ENCODE results near the gene XRN2.
"Not testable (repeated sequence)": the region's sequence is repeated elsewhere in the genome, so short reads cannot be mapped to it uniquely, and the experiment has no call there.

Gene XRN2

GRCh38 chr20:21357844-21358243, 54.7 kb downstream of the XRN2 start:
- Histone ChIP-seq H3K9ac (ENCODE audit: low read depth, low read length) (no peak overlapping the region), H3K4me3 (ENCODE audit: low read depth, low read length) (no peak overlapping the region), H3K36me3 (ENCODE audit: control insufficient read depth, insufficient read depth, low read length) (peaks cover 4% of the 10 kb centered on the region), H3K4me1 (ENCODE audit: control insufficient read depth, insufficient read depth, low read length) (no peaks in the 10 kb centered on the region), H3K27me3 (ENCODE audit: control insufficient read depth, insufficient read depth, low read length) (no peaks in the 10 kb centered on the region), H3K9me3 (ENCODE audit: control insufficient read depth, insufficient read depth, low read length) (no peaks in the 10 kb centered on the region)

DNA sequence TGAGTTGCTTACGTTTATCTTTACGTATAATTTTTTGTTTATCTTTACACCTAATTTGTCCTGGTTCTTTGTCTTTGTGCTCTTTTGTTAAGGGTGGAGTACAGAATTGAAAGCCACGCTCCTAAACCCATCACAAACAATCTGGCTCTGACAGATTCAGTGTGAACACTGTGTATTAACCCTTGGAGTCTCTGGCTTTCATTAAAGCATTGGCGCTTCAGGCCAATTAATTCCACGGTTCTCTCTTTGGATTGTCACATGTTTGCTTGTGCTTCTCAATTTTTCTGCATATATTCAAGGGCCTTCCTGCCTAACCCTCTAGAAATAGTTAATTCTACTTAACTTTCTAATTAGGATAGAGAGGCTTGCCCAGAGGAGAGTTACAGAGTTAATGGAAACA, 55.6 kb downstream of the XRN2 start:
- Histone ChIP-seq H3K9me3 (ENCODE audit: control insufficient read depth, insufficient read depth, low read length) (no peaks in the 10 kb centered on the region), H3K4me1 (ENCODE audit: control insufficient read depth, insufficient read depth, low read length) (no peaks in the 10 kb centered on the region), H3K27me3 (ENCODE audit: control insufficient read depth, insufficient read depth, low read length) (no peaks in the 10 kb centered on the region), H3K9ac (ENCODE audit: low read depth, low read length) (no peak overlapping the region), H3K36me3 (ENCODE audit: control insufficient read depth, insufficient read depth, low read length) (peaks cover 4% of the 10 kb centered on the region), H3K4me3 (ENCODE audit: low read depth, low read length) (no peak overlapping the region)

DNA sequence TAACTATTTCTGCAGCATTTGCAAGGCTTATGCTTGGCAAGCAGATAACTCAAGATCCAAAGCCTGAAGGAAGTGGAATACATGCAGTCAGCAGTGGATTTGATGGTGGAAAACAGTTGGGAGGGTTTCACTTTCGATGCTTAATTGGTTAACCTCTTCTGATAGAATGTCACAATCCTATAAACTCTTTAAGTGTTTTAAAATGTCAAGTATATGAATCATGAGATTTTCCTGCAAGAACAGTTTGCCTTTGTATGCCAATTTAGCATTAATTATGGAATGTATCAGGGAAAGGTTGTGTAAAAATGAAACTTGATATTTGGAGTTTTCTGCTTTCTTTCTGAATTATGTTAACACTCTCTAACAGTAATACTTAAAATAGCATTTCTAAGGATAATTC, 57.6 kb downstream of the XRN2 start:
- Histone ChIP-seq H3K4me1 (ENCODE audit: control insufficient read depth, insufficient read depth, low read length) (no peaks in the 10 kb centered on the region), H3K4me3 (ENCODE audit: low read depth, low read length) (no peak overlapping the region), H3K9me3 (ENCODE audit: control insufficient read depth, insufficient read depth, low read length) (no peaks in the 10 kb centered on the region), H3K9ac (ENCODE audit: low read depth, low read length) (no peak overlapping the region), H3K36me3 (ENCODE audit: control insufficient read depth, insufficient read depth, low read length) (peaks cover 7% of the 10 kb centered on the region), H3K27me3 (ENCODE audit: control insufficient read depth, insufficient read depth, low read length) (no peaks in the 10 kb centered on the region)

DNA sequence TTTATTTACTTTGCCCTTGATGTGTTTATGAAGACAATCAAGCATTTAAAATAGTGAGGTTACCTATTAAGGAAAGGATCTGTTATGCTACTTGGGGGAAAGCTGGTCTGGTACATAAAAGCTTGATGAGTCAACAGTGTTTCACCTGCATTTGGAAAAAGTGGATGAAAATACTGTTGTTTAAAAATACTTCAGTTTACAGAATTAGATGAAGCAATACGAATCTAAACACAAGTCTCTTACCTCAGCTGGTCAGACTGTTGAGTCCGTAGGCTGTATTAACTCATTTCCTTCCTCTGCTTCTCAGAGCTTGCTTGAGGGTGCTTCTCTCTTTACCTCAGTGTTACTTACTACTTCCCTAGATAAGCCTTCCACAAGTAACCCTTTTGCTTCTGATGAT, 58.1 kb downstream of the XRN2 start:
- Histone ChIP-seq H3K4me3 (ENCODE audit: low read depth, low read length) (no peak overlapping the region), H3K4me1 (ENCODE audit: control insufficient read depth, insufficient read depth, low read length) (no peaks in the 10 kb centered on the region), H3K9ac (ENCODE audit: low read depth, low read length) (no peak overlapping the region), H3K27me3 (ENCODE audit: control insufficient read depth, insufficient read depth, low read length) (no peaks in the 10 kb centered on the region), H3K36me3 (ENCODE audit: control insufficient read depth, insufficient read depth, low read length) (peaks cover 7% of the 10 kb centered on the region), H3K9me3 (ENCODE audit: control insufficient read depth, insufficient read depth, low read length) (no peaks in the 10 kb centered on the region)

DNA sequence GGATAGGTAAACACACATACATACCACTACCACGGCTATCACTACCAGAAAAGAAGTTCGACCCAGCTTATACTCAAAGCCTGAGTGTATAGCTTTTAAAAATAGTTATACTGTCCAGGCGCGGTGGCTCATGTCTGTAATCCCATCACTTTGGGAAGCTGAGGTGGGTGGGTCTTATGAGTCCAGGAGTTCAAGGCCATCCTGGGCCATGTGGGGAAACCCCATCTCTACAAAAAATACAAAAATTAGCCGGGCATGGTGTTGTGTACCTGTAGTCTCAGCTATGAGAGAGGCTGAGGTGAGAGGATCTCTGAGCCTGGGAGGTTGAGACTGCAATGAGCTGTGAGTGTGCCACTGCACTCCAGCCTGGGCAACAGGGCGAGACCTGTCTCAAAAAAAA, 61.3 kb downstream of the XRN2 start:
- no peak overlapping the region for H3K9ac ChIP-seq (ENCODE audit: low read depth, low read length)
- no peaks in the 10 kb centered on the region for H3K9me3 ChIP-seq (ENCODE audit: control insufficient read depth, insufficient read depth, low read length)
- no peaks in the 10 kb centered on the region for H3K27me3 ChIP-seq (ENCODE audit: control insufficient read depth, insufficient read depth, low read length)
- H3K4me3 ChIP-seq (ENCODE audit: low read depth, low read length) = no peak overlapping the region
- H3K36me3 ChIP-seq (ENCODE audit: control insufficient read depth, insufficient read depth, low read length) = peaks cover 7% of the 10 kb centered on the region
- no peaks in the 10 kb centered on the region for H3K4me1 ChIP-seq (ENCODE audit: control insufficient read depth, insufficient read depth, low read length)

- Histone ChIP-seq H3K27me3 (ENCODE audit: control insufficient read depth, insufficient read depth, low read length) (no peaks in the 10 kb centered on the region), H3K36me3 (ENCODE audit: control insufficient read depth, insufficient read depth, low read length) (peaks cover 7% of the 10 kb centered on the region), H3K4me3 (ENCODE audit: low read depth, low read length) (no peak overlapping the region), H3K9me3 (ENCODE audit: control insufficient read depth, insufficient read depth, low read length) (no peaks in the 10 kb centered on the region), H3K4me1 (ENCODE audit: control insufficient read depth, insufficient read depth, low read length) (no peaks in the 10 kb centered on the region), H3K9ac (ENCODE audit: low read depth, low read length) (no peak overlapping the region)
Observed at GRCh38 chr20:21365771-21366170, 62.6 kb downstream of the XRN2 start.

GRCh38 chr20:21366273-21366672, 63.1 kb downstream of the XRN2 start:
- not testable (repeated sequence) for H3K9ac ChIP-seq (ENCODE audit: low read depth, low read length); H3K9me3 ChIP-seq (ENCODE audit: control insufficient read depth, insufficient read depth, low read length); H3K27me3 ChIP-seq (ENCODE audit: control insufficient read depth, insufficient read depth, low read length); H3K36me3 ChIP-seq (ENCODE audit: control insufficient read depth, insufficient read depth, low read length); H3K4me1 ChIP-seq (ENCODE audit: control insufficient read depth, insufficient read depth, low read length); H3K4me3 ChIP-seq (ENCODE audit: low read depth, low read length)

DNA sequence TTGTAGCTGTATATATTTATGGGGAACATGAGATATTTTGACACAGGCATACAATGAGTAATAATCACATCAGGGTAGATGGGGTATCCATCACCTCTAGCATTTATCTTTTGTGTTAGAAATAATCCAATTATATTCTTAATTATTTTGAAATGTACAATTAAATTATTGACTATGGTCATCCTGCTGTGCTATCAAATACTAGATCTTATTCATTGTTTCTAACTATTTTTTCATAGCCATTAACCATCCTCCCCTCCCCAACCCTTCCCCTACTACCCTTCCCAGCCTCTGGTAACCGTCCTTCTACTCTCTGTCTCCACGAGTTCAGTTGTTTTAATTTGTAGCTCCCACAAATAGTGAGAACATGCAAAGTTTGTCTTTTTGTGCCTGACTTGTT, 65.7 kb downstream of the XRN2 start:
- no peak overlapping the region for H3K4me3 ChIP-seq (ENCODE audit: low read depth, low read length)
- no peak overlapping the region for H3K9ac ChIP-seq (ENCODE audit: low read depth, low read length)
- no peaks in the 10 kb centered on the region for H3K9me3 ChIP-seq (ENCODE audit: control insufficient read depth, insufficient read depth, low read length)
- H3K27me3 ChIP-seq (ENCODE audit: control insufficient read depth, insufficient read depth, low read length) = no peaks in the 10 kb centered on the region
- no peaks in the 10 kb centered on the region for H3K4me1 ChIP-seq (ENCODE audit: control insufficient read depth, insufficient read depth, low read length)
- peaks cover 7% of the 10 kb centered on the region for H3K36me3 ChIP-seq (ENCODE audit: control insufficient read depth, insufficient read depth, low read length)

- H3K4me1 ChIP-seq (ENCODE audit: control insufficient read depth, insufficient read depth, low read length) = no peaks in the 10 kb centered on the region
- H3K27me3 ChIP-seq (ENCODE audit: control insufficient read depth, insufficient read depth, low read length) = no peaks in the 10 kb centered on the region
- no peaks in the 10 kb centered on the region for H3K9me3 ChIP-seq (ENCODE audit: control insufficient read depth, insufficient read depth, low read length)
- H3K36me3 ChIP-seq (ENCODE audit: control insufficient read depth, insufficient read depth, low read length) = peaks cover 5% of the 10 kb centered on the region
- H3K4me3 ChIP-seq (ENCODE audit: low read depth, low read length) = no peak overlapping the region
- H3K9ac ChIP-seq (ENCODE audit: low read depth, low read length) = no peak overlapping the region
Observed at GRCh38 chr20:21371193-21371592, 68.1 kb downstream of the XRN2 start.

DNA sequence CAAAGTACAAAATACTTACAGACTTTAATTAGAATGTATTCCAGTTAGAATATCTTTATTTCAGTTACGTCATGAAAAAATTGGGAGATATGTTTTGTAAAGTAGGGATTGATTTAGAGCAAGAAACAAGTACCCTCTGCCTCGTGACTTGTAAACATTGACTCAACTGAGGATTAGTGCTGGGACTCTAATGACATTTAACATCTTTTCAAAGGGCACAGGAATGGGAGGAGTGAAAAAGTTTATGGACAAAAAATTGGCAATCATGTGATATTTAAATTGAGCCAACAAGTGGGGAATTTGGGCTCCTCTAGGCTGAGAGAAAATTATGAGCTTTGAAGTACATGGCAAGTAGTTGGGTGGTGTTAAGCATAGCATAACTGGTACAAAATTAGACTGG, 68.9 kb downstream of the XRN2 start:
- H3K4me3 ChIP-seq (ENCODE audit: low read depth, low read length) = no peak overlapping the region
- no peaks in the 10 kb centered on the region for H3K4me1 ChIP-seq (ENCODE audit: control insufficient read depth, insufficient read depth, low read length)
- no peaks in the 10 kb centered on the region for H3K27me3 ChIP-seq (ENCODE audit: control insufficient read depth, insufficient read depth, low read length)
- no peak overlapping the region for H3K9ac ChIP-seq (ENCODE audit: low read depth, low read length)
- peaks cover 5% of the 10 kb centered on the region for H3K36me3 ChIP-seq (ENCODE audit: control insufficient read depth, insufficient read depth, low read length)
- H3K9me3 ChIP-seq (ENCODE audit: control insufficient read depth, insufficient read depth, low read length) = no peaks in the 10 kb centered on the region

- Histone ChIP-seq H3K4me1 (ENCODE audit: control insufficient read depth, insufficient read depth, low read length) (no peaks in the 10 kb centered on the region), H3K4me3 (ENCODE audit: low read depth, low read length) (no peak overlapping the region), H3K9ac (ENCODE audit: low read depth, low read length) (no peak overlapping the region), H3K27me3 (ENCODE audit: control insufficient read depth, insufficient read depth, low read length) (no peaks in the 10 kb centered on the region), H3K9me3 (ENCODE audit: control insufficient read depth, insufficient read depth, low read length) (no peaks in the 10 kb centered on the region), H3K36me3 (ENCODE audit: control insufficient read depth, insufficient read depth, low read length) (peaks cover 1% of the 10 kb centered on the region)
Observed at GRCh38 chr20:21373436-21373835, 70.3 kb downstream of the XRN2 start.

DNA sequence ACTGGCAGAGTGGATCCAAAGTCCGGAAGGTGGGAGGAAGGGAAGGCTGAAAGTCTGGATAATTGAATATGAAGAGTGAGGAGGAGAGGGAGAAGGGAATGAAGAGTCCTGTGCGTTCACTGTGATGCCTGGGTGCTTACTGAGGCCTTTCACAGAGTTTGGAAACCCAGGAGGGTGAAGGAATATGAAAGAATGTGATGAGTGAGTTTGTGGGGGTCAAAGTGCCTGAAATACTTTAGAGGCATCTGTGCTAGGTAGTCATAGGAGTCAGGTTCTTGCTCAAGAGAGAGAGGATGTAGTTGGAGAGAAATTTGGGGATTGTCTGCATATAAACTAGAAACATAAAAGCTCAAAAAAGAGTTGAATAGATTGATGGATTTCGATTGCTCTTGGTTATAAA, 73.5 kb downstream of the XRN2 start:
- H3K4me1 ChIP-seq (ENCODE audit: control insufficient read depth, insufficient read depth, low read length) = no peaks in the 10 kb centered on the region
- H3K9me3 ChIP-seq (ENCODE audit: control insufficient read depth, insufficient read depth, low read length) = no peaks in the 10 kb centered on the region
- no peaks in the 10 kb centered on the region for H3K36me3 ChIP-seq (ENCODE audit: control insufficient read depth, insufficient read depth, low read length)
- H3K4me3 ChIP-seq (ENCODE audit: low read depth, low read length) = no peak overlapping the region
- no peaks in the 10 kb centered on the region for H3K27me3 ChIP-seq (ENCODE audit: control insufficient read depth, insufficient read depth, low read length)
- no peak overlapping the region for H3K9ac ChIP-seq (ENCODE audit: low read depth, low read length)

GRCh38 chr20:21377701-21378100, 74.6 kb downstream of the XRN2 start:
- Histone ChIP-seq H3K36me3 (ENCODE audit: control insufficient read depth, insufficient read depth, low read length) (no peaks in the 10 kb centered on the region), H3K9ac (ENCODE audit: low read depth, low read length) (no peak overlapping the region)

More at GRCh38 chr20:21377701-21378100, 74.6 kb downstream of the XRN2 start:
- Histone ChIP-seq H3K4me3 (ENCODE audit: low read depth, low read length) (no peak overlapping the region), H3K27me3 (ENCODE audit: control insufficient read depth, insufficient read depth, low read length) (no peaks in the 10 kb centered on the region), H3K4me1 (ENCODE audit: control insufficient read depth, insufficient read depth, low read length) (no peaks in the 10 kb centered on the region), H3K9me3 (ENCODE audit: control insufficient read depth, insufficient read depth, low read length) (no peaks in the 10 kb centered on the region)

Data from iPS-15b (cell line).